Gastroesophageal sphincter (tissue), 4 donors: ENCODE results near the gene B4GALNT3. TPM values are rescaled to one million over a fixed set of nuclear protein-coding genes. Genes with fewer than 3 reads are reported as not detected.

Source experiments
- ATAC-seq: fragments of 150-250 bp; one replicate; pipeline ENCODE4 v1.9.1; 2016; ENCODE audit warnings: mild to moderate bottlenecking, moderate library complexity
- H3K27ac ChIP-seq, 4 donors: fragments of 200-600 bp; sonication (generic) in 3 of 4; 1 replicate in 3 of 4; 2 replicates in 1 of 4; pipeline ENCODE4 v1.5.1; 2016 to 2019
- H3K27me3 ChIP-seq: fragments of 200-600 bp; sonication (generic); one replicate; pipeline ENCODE4 v1.5.1; 2019
- H3K36me3 ChIP-seq, 2 donors: fragments of 200-600 bp; sonication (generic); one replicate each; pipeline ENCODE4 v1.5.1; 2019; ENCODE audit warnings: control low read depth in 1 of 2
- H3K4me1 ChIP-seq, 3 donors: fragments of 200-600 bp; sonication (generic); 1 replicate in 2 of 3; 2 replicates in 1 of 3; pipeline ENCODE4 v1.5.1; 2016 to 2019; ENCODE audit warnings: control low read depth in 2 of 3
- H3K4me3 ChIP-seq, 2 donors: fragments of 200-600 bp; sonication (generic); one replicate each; pipeline ENCODE4 v1.5.1; 2019; ENCODE audit warnings: mild to moderate bottlenecking in 1 of 2, moderate library complexity in 1 of 2
- H3K9me3 ChIP-seq, 3 donors: fragments of 200-600 bp; sonication (generic); one replicate each; pipeline ENCODE4 v1.5.1; 2017 to 2019; ENCODE audit warnings: control low read depth in 2 of 3
- EP300 ChIP-seq: sonication (generic); formaldehyde crosslinking; IDR thresholded peaks from one replicate; pipeline ENCODE4 v1.6.1; 2017; ENCODE audit warnings: antibody characterized with exemption, mild to moderate bottlenecking
- POLR2A ChIP-seq, 2 donors: fragments of 450-650 bp; IDR thresholded peaks; one replicate each; pipeline ENCODE4 v1.6.1; 2017; ENCODE audit warnings: antibody characterized with exemption in 2 of 2, mild to moderate bottlenecking in 2 of 2, moderate library complexity in 1 of 2
- POLR2AphosphoS5 ChIP-seq: sonication (generic); formaldehyde crosslinking; IDR thresholded peaks from one replicate; pipeline ENCODE4 v1.6.1; 2017; ENCODE audit warnings: antibody characterized with exemption
- WGBS, 2 donors: methylation state at CpG; one replicate each; pipeline ENCODE4 v1.1.5; 2018; ENCODE audit warnings: low coverage in 1 of 2; 5-methylcytosine and 5-hydroxymethylcytosine counted together
- total RNA-seq, 4 donors: library from RNA; depleted of rRNA; stranded (reverse); fragments of >200 nt; gene quantifications; one replicate each; pipeline ENCODE4 v1.1.0, GENCODE V29; 2016
- TF ChIP-seq, protein P1 (sequence below), 4 experiments: fragments of 200-600 bp in 2 of 4; fragments of 450-650 bp in 2 of 4; sonication (generic) in 1 of 4; IDR thresholded peaks; one replicate each; pipeline ENCODE4 v1.5.1; 2017 to 2019; ENCODE audit warnings: antibody characterized with exemption in 4 of 4, mild to moderate bottlenecking in 2 of 4, moderate library complexity in 2 of 4

Gene B4GALNT3
- total RNA-seq, 4 donors from 2014 or later = 0.54 to 1.6 (median 1.4) TPM; not detected in 1

GRCh38 chr12:559208-559905 lies 99.6 kb downstream of the B4GALNT3 start:
- no peak for ATAC-seq

GRCh38 chr12:559906-560455 lies 100.2 kb downstream of the B4GALNT3 start:
- H3K4me3 ChIP-seq = no peak overlapping the region
- H3K27me3 ChIP-seq = peaks cover 23% of the 10 kb centered on the region
- H3K9me3 ChIP-seq = no peaks in the 10 kb centered on the region
- no peak for ATAC-seq
- 82 to 83% methylated on average over 2 to 14 of the region's 14 CpGs for whole genome bisulfite sequencing, 2 donors
- TF ChIP-seq, protein P1, sequence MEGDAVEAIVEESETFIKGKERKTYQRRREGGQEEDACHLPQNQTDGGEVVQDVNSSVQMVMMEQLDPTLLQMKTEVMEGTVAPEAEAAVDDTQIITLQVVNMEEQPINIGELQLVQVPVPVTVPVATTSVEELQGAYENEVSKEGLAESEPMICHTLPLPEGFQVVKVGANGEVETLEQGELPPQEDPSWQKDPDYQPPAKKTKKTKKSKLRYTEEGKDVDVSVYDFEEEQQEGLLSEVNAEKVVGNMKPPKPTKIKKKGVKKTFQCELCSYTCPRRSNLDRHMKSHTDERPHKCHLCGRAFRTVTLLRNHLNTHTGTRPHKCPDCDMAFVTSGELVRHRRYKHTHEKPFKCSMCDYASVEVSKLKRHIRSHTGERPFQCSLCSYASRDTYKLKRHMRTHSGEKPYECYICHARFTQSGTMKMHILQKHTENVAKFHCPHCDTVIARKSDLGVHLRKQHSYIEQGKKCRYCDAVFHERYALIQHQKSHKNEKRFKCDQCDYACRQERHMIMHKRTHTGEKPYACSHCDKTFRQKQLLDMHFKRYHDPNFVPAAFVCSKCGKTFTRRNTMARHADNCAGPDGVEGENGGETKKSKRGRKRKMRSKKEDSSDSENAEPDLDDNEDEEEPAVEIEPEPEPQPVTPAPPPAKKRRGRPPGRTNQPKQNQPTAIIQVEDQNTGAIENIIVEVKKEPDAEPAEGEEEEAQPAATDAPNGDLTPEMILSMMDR (IDR thresholded peaks at IDR 0.05) = no peak
- TF ChIP-seq POLR2A (IDR thresholded peaks at IDR 0.05) = no peak
- TF ChIP-seq POLR2AphosphoS5 = no peak
- no peak for TF ChIP-seq EP300
- H3K4me1 ChIP-seq = no peaks in the 10 kb centered on the region
- no peaks in the 10 kb centered on the region for H3K36me3 ChIP-seq
- no peak overlapping the region for H3K27ac ChIP-seq

More at GRCh38 chr12:559208-559905, 99.6 kb downstream of the B4GALNT3 start:
- no peaks in the 10 kb centered on the region for H3K9me3 ChIP-seq
- H3K4me1 ChIP-seq = no peaks in the 10 kb centered on the region
- WGBS, 2 donors = 80% methylated on average over 3 of the region's 21 CpGs; no CpG with 5 or more reads in 1 of the 2 donors
- no peaks in the 10 kb centered on the region for H3K36me3 ChIP-seq
- H3K4me3 ChIP-seq = no peak overlapping the region
- H3K27me3 ChIP-seq = peaks cover 23% of the 10 kb centered on the region
- TF ChIP-seq EP300 = no peak
- TF ChIP-seq, protein P1 (IDR thresholded peaks at IDR 0.05) = no peak
- no peak for TF ChIP-seq POLR2A (IDR thresholded peaks at IDR 0.05)
- no peak for TF ChIP-seq POLR2AphosphoS5
- H3K27ac ChIP-seq = no peak overlapping the region

GRCh38 chr12:560691-561390 lies 101.1 kb downstream of the B4GALNT3 start:
- TF ChIP-seq POLR2A (IDR thresholded peaks at IDR 0.05) (no peak), EP300 (no peak), POLR2AphosphoS5 (no peak)
- TF ChIP-seq, protein P1 (IDR thresholded peaks at IDR 0.05) = no peak
- H3K27ac ChIP-seq = no peak overlapping the region
- no peaks in the 10 kb centered on the region for H3K9me3 ChIP-seq
- H3K27me3 ChIP-seq = peaks cover 23% of the 10 kb centered on the region
- 71 to 79% methylated on average over 13 to 17 of the region's 19 CpGs for WGBS, 2 donors
- ATAC-seq = no peak
- no peaks in the 10 kb centered on the region for H3K4me1 ChIP-seq
- H3K4me3 ChIP-seq = no peak overlapping the region
- no peaks in the 10 kb centered on the region for H3K36me3 ChIP-seq

DNA sequence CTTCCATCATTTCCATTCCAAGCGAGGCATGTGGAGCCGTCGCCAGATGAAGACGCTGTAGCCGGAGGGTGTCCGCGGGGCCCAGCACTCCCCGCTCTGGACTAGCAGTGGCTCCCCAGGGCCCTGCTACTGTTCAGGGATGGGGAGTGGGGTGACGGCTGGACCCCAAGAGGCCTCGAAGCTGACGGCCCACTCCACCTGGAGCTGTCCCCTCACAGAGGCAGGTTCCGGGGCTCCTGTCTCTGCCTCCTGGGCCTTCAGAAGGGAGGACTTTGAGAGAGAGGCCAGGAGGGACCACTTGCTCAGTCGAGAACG lies 101.6 kb downstream of the B4GALNT3 start:
- Histone ChIP-seq H3K27me3 (peaks cover 23% of the 10 kb centered on the region), H3K4me1 (no peaks in the 10 kb centered on the region), H3K9me3 (no peaks in the 10 kb centered on the region), H3K27ac (peak overlapping the region in 1 of 4 donors; percentile 37), H3K4me3 (peak overlapping the region in 1 of 2 donors; percentile 26), H3K36me3 (no peaks in the 10 kb centered on the region)
- TF ChIP-seq POLR2AphosphoS5 (no peak), EP300 (no peak), POLR2A (IDR thresholded peaks at IDR 0.05) (no peak)
- TF ChIP-seq, protein P1 (IDR thresholded peaks at IDR 0.05) = no peak
- no peak for ATAC-seq
- 79 to 90% methylated on average over 2 of the region's 14 CpGs for WGBS, 2 donors
